NCI-H446 treated with DMSO at 0.1 percent for 48 hours (cell line): ENCODE results near the gene ZNF837.

Experiments used
- DNase-seq: peaks from one replicate; lab custom pipeline; 2025; lab: John Stamatoyannopoulos, UW

The ZNF837 gene

GRCh38 chr19:58368561-58369360 is 12.1 kb downstream of the ZNF837 start:
- no peak for DNase-seq

- DNase-seq = no peak
Measured at GRCh38 chr19:58367698-58368454, 13.0 kb downstream of the ZNF837 start.

- DNase-seq = no peak
Measured at GRCh38 chr19:58366585-58367430, 14.0 kb downstream of the ZNF837 start.

- DNase-seq = no peak
Measured at GRCh38 chr19:58364146-58364545, 16.7 kb downstream of the ZNF837 start.

GRCh38 chr19:58362272-58362994 is 18.4 kb downstream of the ZNF837 start, which contains the start of gene ZNF497:
ZNF497 (minus strand) TSS chr19:58362751; CDS start chr19:58357635, 5,116 bp downstream.
- DNase-seq = peak; percentile 94

- peak; percentile 23 for DNase-seq
Measured at GRCh38 chr19:58361900-58362271, 18.9 kb downstream of the ZNF837 start.

GRCh38 chr19:58357481-58358145 is 23.2 kb downstream of the ZNF837 start:
- DNase-seq = no peak

GRCh38 chr19:58356766-58357480 is 23.9 kb downstream of the ZNF837 start:
- no peak for DNase-seq

GRCh38 chr19:58355908-58356765 is 24.7 kb downstream of the ZNF837 start:
- DNase-seq = no peak

GRCh38 chr19:58355215-58355796 is 25.5 kb downstream of the ZNF837 start:
- DNase-seq = no peak

GRCh38 chr19:58354478-58355030 is 26.3 kb downstream of the ZNF837 start:
- no peak for DNase-seq

- no peak for DNase-seq
Measured at GRCh38 chr19:58353717-58354477, 26.9 kb downstream of the ZNF837 start.

- DNase-seq = no peak
Measured at GRCh38 chr19:58352760-58353671, 27.8 kb downstream of the ZNF837 start, which contains the start of gene A1BG. A1BG (minus strand) TSS chr19:58353492; CDS start chr19:58353437, 55 bp downstream.

GRCh38 chr19:58351990-58352755 is 28.7 kb downstream of the ZNF837 start:
- DNase-seq = no peak

GRCh38 chr19:58351558-58351878 is 29.3 kb downstream of the ZNF837 start:
- no peak for DNase-seq
